AG09319 (cell line): ENCODE measurements around the gene STAG1.

Experiments
- DNase-seq: peaks from one replicate; pipeline ENCODE4 v3.0.0-alpha.2; 2010; ENCODE audit warnings: low read depth; ENCODE audit errors: extremely low read depth
- TF ChIP-seq, protein P1 (sequence below): IDR thresholded peaks from 2 replicates; pipeline ENCODE4 v1.5.1; 2011; ENCODE audit warnings: low read depth, mild to moderate bottlenecking, inconsistent platforms, low read length, moderate library complexity

Gene STAG1

DNA sequence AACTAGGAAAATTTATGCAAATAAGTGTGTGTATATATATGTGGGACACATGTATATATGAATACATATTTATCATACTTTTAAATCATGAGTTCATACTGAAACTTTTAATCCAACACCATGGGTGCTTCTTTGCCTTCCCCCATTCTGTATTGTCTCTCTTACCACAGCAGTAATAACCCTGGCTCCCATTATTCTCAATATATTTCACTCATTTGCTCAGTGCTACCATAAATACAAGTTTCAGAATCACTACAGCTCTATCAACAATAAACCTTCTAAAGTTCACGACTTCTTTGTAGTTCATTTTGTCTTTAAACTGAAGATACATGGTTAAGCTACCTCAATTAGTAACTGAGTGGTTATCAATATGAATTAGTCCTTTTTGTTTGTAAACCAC is 419.9 kb downstream of the STAG1 start:
- TF ChIP-seq, protein P1, sequence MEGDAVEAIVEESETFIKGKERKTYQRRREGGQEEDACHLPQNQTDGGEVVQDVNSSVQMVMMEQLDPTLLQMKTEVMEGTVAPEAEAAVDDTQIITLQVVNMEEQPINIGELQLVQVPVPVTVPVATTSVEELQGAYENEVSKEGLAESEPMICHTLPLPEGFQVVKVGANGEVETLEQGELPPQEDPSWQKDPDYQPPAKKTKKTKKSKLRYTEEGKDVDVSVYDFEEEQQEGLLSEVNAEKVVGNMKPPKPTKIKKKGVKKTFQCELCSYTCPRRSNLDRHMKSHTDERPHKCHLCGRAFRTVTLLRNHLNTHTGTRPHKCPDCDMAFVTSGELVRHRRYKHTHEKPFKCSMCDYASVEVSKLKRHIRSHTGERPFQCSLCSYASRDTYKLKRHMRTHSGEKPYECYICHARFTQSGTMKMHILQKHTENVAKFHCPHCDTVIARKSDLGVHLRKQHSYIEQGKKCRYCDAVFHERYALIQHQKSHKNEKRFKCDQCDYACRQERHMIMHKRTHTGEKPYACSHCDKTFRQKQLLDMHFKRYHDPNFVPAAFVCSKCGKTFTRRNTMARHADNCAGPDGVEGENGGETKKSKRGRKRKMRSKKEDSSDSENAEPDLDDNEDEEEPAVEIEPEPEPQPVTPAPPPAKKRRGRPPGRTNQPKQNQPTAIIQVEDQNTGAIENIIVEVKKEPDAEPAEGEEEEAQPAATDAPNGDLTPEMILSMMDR, result no peak
- DNase-seq, result no peak

DNA sequence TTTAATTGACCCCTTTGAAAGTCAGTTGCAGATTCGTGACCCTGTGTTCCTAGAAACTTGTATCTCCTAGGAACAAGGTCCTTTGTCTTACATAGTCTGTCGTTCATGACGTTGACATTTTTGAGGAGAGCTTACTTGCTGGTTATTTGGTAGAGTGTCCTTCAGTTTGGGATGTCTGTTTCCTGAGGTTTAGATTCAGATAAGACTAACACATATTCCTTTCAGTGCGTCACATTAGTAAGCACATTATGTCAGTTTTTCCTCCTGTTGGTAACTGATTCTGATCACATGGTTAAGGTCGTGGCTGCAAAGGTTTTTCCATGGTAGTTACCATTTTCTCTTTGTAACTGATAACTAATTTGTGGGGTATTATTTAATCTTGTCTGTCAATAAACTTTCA is 421.3 kb downstream of the STAG1 start:
- DNase-seq, result no peak
- TF ChIP-seq, protein P1, result no peak

DNA sequence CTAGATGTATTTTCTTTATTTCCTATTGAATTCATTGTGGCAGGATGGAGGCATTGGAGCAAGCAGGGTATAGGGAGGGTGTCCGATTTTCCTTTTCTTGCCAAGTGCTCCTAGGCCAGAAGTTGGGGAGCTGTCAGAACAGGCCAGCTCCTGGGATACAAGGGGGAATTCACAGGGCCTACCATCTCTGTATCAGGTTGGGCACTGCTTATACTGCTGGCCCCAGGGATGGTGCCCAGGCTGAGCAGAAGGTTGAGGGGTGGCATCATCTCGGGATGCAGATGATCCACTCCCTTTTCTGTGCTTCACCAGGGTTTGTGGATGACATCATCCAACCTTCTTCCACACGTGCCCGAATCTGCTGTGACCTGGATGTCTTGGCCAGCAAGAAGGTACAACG is 422.6 kb downstream of the STAG1 start:
- DNase-seq, result no peak
- TF ChIP-seq, protein P1, result no peak

DNA sequence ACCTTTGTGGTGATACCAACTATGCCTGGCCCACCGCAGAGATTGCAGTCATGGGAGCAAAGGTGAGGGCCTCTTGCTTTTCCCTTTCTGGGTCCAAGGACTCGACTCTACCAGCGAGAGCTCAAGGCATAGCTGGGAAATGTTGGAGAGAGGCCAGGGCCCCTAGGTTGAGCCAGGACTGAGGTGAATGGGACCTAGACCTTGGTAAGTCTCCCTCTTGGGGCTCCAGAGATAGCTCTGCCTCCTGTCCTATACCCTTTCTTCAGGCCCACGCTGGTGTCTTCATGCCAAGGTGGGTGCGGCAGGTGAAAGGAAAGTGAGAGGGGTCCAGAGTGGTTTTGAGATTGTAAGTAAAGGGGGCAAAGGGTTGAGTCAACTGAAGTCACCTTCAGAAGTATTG is 424.5 kb downstream of the STAG1 start:
- TF ChIP-seq, protein P1, result no peak

DNA sequence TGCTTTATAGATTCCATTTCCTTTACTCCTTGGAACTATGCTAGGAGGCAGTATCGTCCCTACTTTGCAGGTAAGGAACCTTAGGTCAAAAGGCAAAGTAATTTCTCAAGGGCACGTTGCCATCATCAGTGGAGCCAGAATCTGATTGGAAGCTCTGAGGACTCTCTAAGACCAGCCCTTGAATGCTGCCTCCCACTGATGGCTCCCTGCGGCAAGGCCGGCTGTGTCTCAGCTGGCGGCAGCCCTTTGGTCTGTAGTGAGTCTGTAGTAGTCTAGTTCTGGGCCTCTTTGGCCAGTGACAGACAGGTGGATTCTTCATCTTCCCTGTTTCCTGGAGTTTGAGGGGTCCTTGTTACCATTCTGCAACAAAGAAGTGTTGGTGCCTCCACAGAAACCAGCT is 425.9 kb downstream of the STAG1 start:
- TF ChIP-seq, protein P1, result no peak
- no peak for DNase-seq

More for the DNA sequence above, 424.5 kb downstream of the STAG1 start:
- DNase-seq, result no peak

DNA sequence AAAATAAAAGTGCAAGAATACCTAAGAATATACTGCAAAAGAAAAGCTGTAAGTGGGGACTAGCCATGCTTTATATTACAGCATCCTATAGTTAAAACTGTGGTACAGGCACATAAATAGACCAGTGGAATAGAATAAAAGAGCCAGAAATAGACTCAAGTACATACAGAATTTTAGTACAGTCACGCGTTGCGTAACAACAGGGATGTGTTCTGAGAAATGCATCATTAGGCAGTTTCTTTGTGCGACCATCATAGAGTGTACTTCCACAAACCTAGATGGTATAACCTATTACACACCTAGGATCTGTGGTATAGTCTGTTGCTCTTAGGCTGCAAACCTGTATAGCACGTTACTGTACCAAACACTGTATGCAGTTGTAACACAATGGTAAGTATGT is 440.2 kb downstream of the STAG1 start:
- TF ChIP-seq, protein P1, result no peak
- no peak for DNase-seq

DNA sequence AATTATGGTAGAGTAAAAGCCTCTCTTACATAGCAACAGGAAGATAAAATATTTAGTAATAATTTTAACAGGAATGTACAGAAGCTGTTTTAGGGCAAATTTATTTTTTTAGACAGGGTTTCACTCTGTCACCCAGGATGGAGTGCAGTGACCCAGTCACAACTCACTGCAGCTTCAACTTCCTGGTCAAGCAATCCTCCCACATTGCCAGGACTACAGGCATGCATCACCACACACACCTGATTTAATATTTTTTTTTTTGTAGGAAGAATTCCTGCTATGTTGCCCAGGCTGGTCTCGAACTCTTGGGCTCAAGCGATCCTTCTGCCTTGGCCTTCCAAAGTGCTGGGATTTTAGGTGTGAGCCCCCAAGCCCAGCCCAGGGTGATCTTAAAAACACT is 440.9 kb downstream of the STAG1 start:
- no peak for DNase-seq
- TF ChIP-seq, protein P1, result no peak
